CMK (cell line): ENCODE results near the gene DRGX.

Experiments used
- DNase-seq: peaks from one replicate; pipeline ENCODE4 v3.0.0-alpha.2; 2010; ENCODE audit warnings: low read depth

The DRGX gene

GRCh38 chr10:49382226-49382625 is 13.7 kb downstream of the DRGX start:
- DNase-seq: no peak

- DNase-seq: no peak
These were observed 14.6 kb downstream of the DRGX start for GRCh38 chr10:49381111-49381900.

- no peak for DNase-seq
These were observed 16.1 kb downstream of the DRGX start for GRCh38 chr10:49379596-49380410.

GRCh38 chr10:49377256-49377655 is 18.6 kb downstream of the DRGX start:
- DNase-seq: no peak

GRCh38 chr10:49375611-49376010 is 20.3 kb downstream of the DRGX start:
- no peak for DNase-seq

- no peak for DNase-seq
These were observed 21.1 kb downstream of the DRGX start for GRCh38 chr10:49374740-49375139.

GRCh38 chr10:49373361-49373760 is 22.5 kb downstream of the DRGX start:
- no peak for DNase-seq

GRCh38 chr10:49371967-49372366 is 23.9 kb downstream of the DRGX start:
- DNase-seq: no peak

GRCh38 chr10:49370326-49371100 is 25.4 kb downstream of the DRGX start:
- DNase-seq: no peak

GRCh38 chr10:49369216-49370162 is 26.4 kb downstream of the DRGX start:
- no peak for DNase-seq

- DNase-seq: no peak
These were observed 27.6 kb downstream of the DRGX start for GRCh38 chr10:49368256-49368655.

- no peak for DNase-seq
These were observed 28.3 kb downstream of the DRGX start for GRCh38 chr10:49367600-49367999.

- no peak for DNase-seq
These were observed 29.4 kb downstream of the DRGX start for GRCh38 chr10:49366460-49366859.

- DNase-seq: no peak
These were observed 30.0 kb downstream of the DRGX start for GRCh38 chr10:49365675-49366415.

- DNase-seq: no peak
These were observed 30.6 kb downstream of the DRGX start for GRCh38 chr10:49365275-49365674.

- no peak for DNase-seq
These were observed 31.1 kb downstream of the DRGX start for GRCh38 chr10:49364747-49365146.

GRCh38 chr10:49364051-49364450 is 31.8 kb downstream of the DRGX start:
- no peak for DNase-seq

- no peak for DNase-seq
These were observed 32.4 kb downstream of the DRGX start for GRCh38 chr10:49363309-49364031.

GRCh38 chr10:49362596-49363260 is 33.2 kb downstream of the DRGX start:
- DNase-seq: no peak
